ENCODE measurements around the gene CACHD1. TPM values are rescaled to one million over a fixed set of nuclear protein-coding genes. Genes with fewer than 3 reads are reported as not detected.

CACHD1 gene
- polyA plus RNA-seq, 1 of the 3 experiments (the other 2 are of a cell fraction) = 2.2 TPM

GRCh38 chr1:64539781-64540218, 69.9 kb downstream of the CACHD1 start:
- no peaks in the 10 kb centered on the region for H3K9me2 ChIP-seq
- DNase-seq = no peak
- no peaks in the 10 kb centered on the region for H3K79me2 ChIP-seq (ENCODE audit: insufficient read depth)
- peaks cover 6% of the 10 kb centered on the region for H3F3A ChIP-seq (replicated peaks; ENCODE audit: insufficient read depth)
- peaks cover 36 to 54% of the 10 kb centered on the region in 2 experiments; a peak in 3 of 4 replicates for H3K4me1 ChIP-seq (ENCODE audit: control insufficient read depth in 1 of 2, insufficient read depth in 2 of 2, low read depth in 1 of 2, low read length in 1 of 2)
- H3K4me2 ChIP-seq = peak overlapping the region; percentile 60
- WGBS (ENCODE audit: low lambda C conversion rate) = 57% methylated on average over 2 of the region's 2 CpGs
- H4K20me1 ChIP-seq (ENCODE audit: insufficient read depth) = no peaks in the 10 kb centered on the region
- no peak for TF ChIP-seq YY1 (IDR thresholded peaks at IDR 0.05; ENCODE audit: low read depth)
- no peak for TF ChIP-seq ELF1 (IDR thresholded peaks at IDR 0.05)
- TF ChIP-seq, protein P1, sequence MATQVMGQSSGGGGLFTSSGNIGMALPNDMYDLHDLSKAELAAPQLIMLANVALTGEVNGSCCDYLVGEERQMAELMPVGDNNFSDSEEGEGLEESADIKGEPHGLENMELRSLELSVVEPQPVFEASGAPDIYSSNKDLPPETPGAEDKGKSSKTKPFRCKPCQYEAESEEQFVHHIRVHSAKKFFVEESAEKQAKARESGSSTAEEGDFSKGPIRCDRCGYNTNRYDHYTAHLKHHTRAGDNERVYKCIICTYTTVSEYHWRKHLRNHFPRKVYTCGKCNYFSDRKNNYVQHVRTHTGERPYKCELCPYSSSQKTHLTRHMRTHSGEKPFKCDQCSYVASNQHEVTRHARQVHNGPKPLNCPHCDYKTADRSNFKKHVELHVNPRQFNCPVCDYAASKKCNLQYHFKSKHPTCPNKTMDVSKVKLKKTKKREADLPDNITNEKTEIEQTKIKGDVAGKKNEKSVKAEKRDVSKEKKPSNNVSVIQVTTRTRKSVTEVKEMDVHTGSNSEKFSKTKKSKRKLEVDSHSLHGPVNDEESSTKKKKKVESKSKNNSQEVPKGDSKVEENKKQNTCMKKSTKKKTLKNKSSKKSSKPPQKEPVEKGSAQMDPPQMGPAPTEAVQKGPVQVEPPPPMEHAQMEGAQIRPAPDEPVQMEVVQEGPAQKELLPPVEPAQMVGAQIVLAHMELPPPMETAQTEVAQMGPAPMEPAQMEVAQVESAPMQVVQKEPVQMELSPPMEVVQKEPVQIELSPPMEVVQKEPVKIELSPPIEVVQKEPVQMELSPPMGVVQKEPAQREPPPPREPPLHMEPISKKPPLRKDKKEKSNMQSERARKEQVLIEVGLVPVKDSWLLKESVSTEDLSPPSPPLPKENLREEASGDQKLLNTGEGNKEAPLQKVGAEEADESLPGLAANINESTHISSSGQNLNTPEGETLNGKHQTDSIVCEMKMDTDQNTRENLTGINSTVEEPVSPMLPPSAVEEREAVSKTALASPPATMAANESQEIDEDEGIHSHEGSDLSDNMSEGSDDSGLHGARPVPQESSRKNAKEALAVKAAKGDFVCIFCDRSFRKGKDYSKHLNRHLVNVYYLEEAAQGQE (IDR thresholded peaks at IDR 0.05; ENCODE audit: low read depth, low read length) = no peak
- peak; percentile 82 for TF ChIP-seq NFIC (IDR thresholded peaks at IDR 0.05; ENCODE audit: borderline replicate concordance)
- no peak for TF ChIP-seq GATA2 (CRISPR knock-in tag; IDR thresholded peaks at IDR 0.05)
- TF ChIP-seq FOSL2 (IDR thresholded peaks at IDR 0.05; ENCODE audit: borderline replicate concordance, low read depth) = no peak
- TF ChIP-seq RFX5 (IDR thresholded peaks at IDR 0.05; ENCODE audit: low read length) = no peak
- TF ChIP-seq TEAD4 (IDR thresholded peaks at IDR 0.05; ENCODE audit: borderline replicate concordance, insufficient read depth) = no peak
- TF ChIP-seq MEF2A (IDR thresholded peaks at IDR 0.05; ENCODE audit: borderline replicate concordance, low read depth) = no peak
- no peak for TF ChIP-seq GABPA (IDR thresholded peaks at IDR 0.05; ENCODE audit: low read depth)
- TF ChIP-seq JUND (IDR thresholded peaks at IDR 0.05) = peak; percentile 6; the same call in 1 of the 2 replicates
- TF ChIP-seq, protein P2, sequence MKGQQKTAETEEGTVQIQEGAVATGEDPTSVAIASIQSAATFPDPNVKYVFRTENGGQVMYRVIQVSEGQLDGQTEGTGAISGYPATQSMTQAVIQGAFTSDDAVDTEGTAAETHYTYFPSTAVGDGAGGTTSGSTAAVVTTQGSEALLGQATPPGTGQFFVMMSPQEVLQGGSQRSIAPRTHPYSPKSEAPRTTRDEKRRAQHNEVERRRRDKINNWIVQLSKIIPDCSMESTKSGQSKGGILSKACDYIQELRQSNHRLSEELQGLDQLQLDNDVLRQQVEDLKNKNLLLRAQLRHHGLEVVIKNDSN (IDR thresholded peaks at IDR 0.05; ENCODE audit: borderline replicate concordance, low read depth) = no peak
- peak; percentile 61 for TF ChIP-seq PBX3 (IDR thresholded peaks at IDR 0.05)
- TF ChIP-seq SMC3 (IDR thresholded peaks at IDR 0.05; ENCODE audit: low read depth, low read length) = no peak
- no peaks in the 10 kb centered on the region for H3K36me3 ChIP-seq (replicated peaks in 1 of 2; ENCODE audit: control insufficient read depth in 1 of 2, insufficient read depth in 2 of 2, low read length in 1 of 2)
- peak overlapping the region; percentile 23 to 86 for H3K27ac ChIP-seq (ENCODE audit: low read depth in 2 of 2, low read length in 1 of 2)
- ChIA-PET POLR2A (no interaction called here), CTCF (interaction anchor here (0.9 kb wide), 1 partner anchor 16 kb away, joined by 3 read pairs; no protein-coding TSS in a partner anchor)
- peak overlapping the region; percentile 22 to 36 for H3K4me3 ChIP-seq (ENCODE audit: low read depth in 2 of 2, low read length in 1 of 2)
- H3K9ac ChIP-seq = no peak overlapping the region
- H3K27me3 ChIP-seq (ENCODE audit: insufficient read depth) = no peaks in the 10 kb centered on the region
- no peaks in the 10 kb centered on the region for H3K9me3 ChIP-seq
- H2AFZ ChIP-seq (ENCODE audit: low read depth) = 0 out of 2 replicates have a peak overlapping the region, but pooled peaks have one; percentile 26
